Panc1 (cell line): ENCODE data around the gene SPG21. TPM values are rescaled to one million over a fixed set of nuclear protein-coding genes. Genes with fewer than 3 reads are reported as not detected.

Experiments
- ATAC-seq: fragments of 200-7000 bp; cut with Tn5 transposase; 2 replicates; pipeline ENCODE4 v1.9.1; 2020; ENCODE audit warnings: mild to moderate bottlenecking, moderate library complexity
- Bru-seq: library from RNA; stranded (reverse); fragments of 400-500 nt; gene quantifications from one replicate; lab custom pipeline; 2021; lab: Mats Ljungman, UMichigan
- BruChase-seq, 2 experiments: library from RNA; stranded (reverse); fragments of 400-500 nt; gene quantifications; one replicate each; lab custom pipeline; 2021; lab: Mats Ljungman, UMichigan
- BruUV-seq: library from RNA; stranded (reverse); fragments of 400-500 nt; replicated peaks from 2 replicates; lab custom pipeline; 2021; lab: Mats Ljungman, UMichigan
- CTCF ChIA-PET: fragments of 300-600 bp; sonication (Branson Sonifier 250); formaldehyde crosslinking; loops from one replicate; lab custom pipeline; 2022; ENCODE audit warnings: antibody characterized with exemption; lab: Charles Lee
- POLR2A ChIA-PET: fragments of 300-600 bp; sonication (Branson Sonifier 250); formaldehyde crosslinking; loops from one replicate; lab custom pipeline; 2022; ENCODE audit warnings: antibody characterized with exemption; lab: Charles Lee
- DNase-seq: peaks from one replicate; pipeline ENCODE4 v3.0.0-alpha.2; 2010; ENCODE audit warnings: low read depth, low spot score
- H3K27ac ChIP-seq: 2 replicates; pipeline ENCODE4 v1.5.1; 2011; ENCODE audit warnings: mild to moderate bottlenecking, low read length, inconsistent platforms
- H3K27me3 ChIP-seq: fragments of 200-500 bp; sonication (Bioruptor generic); 2 replicates; pipeline ENCODE4 v1.6.0; 2014; ENCODE audit warnings: low read length, inconsistent platforms; ENCODE audit not compliant: control insufficient read depth, insufficient read depth
- H3K36me3 ChIP-seq: fragments of 200-500 bp; sonication (Bioruptor generic); 2 replicates; pipeline ENCODE4 v1.5.1; 2014; ENCODE audit warnings: inconsistent platforms, mild to moderate bottlenecking, low read length, moderate library complexity; ENCODE audit not compliant: control insufficient read depth, insufficient read depth
- H3K4me1 ChIP-seq: 2 replicates; pipeline ENCODE4 v1.5.1; 2011; ENCODE audit warnings: inconsistent platforms, mild to moderate bottlenecking, low read length, moderate library complexity; ENCODE audit not compliant: control insufficient read depth, insufficient read depth
- H3K4me3 ChIP-seq, 2 experiments: 2 replicates each; pipeline ENCODE4 v1.5.1; 2011 to 2012; ENCODE audit warnings: low read depth in 2 of 2, low read length in 2 of 2, mild to moderate bottlenecking in 2 of 2, inconsistent platforms in 1 of 2, moderate library complexity in 1 of 2
- H3K9me3 ChIP-seq: fragments of 200-500 bp; sonication (Bioruptor generic); 2 replicates; pipeline ENCODE4 v1.5.1; 2014; ENCODE audit warnings: low read depth, mild to moderate bottlenecking, inconsistent platforms, low read length, moderate library complexity; ENCODE audit not compliant: control insufficient read depth, insufficient read depth
- POLR2AphosphoS5 ChIP-seq: IDR thresholded peaks from 2 replicates; pipeline ENCODE4 v1.6.1; 2012; ENCODE audit warnings: mild to moderate bottlenecking, low read depth, low read length, moderate library complexity
- SIN3A ChIP-seq: IDR thresholded peaks from 2 replicates; pipeline ENCODE4 v1.6.1; 2012; ENCODE audit warnings: low read depth, mild to moderate bottlenecking, low read length, moderate library complexity, borderline replicate concordance; ENCODE audit not compliant: insufficient read depth
- TCF7L2 ChIP-seq: IDR thresholded peaks from 2 replicates; pipeline ENCODE4 v1.6.1; 2011; ENCODE audit warnings: mild to moderate bottlenecking, low read depth, low read length, inconsistent platforms
- in situ Hi-C: cut with HindIII; loops from 2 replicates; pipeline ENCODE4 v1.10.0; 2016; ENCODE audit warnings: low sequenced_read_pairs, low pct_unique_long_range_greater_than_20kb
- intact Hi-C: fragments of 100-400 bp; cut with micrococcal nuclease; formaldehyde crosslinking; loops from one replicate; pipeline ENCODE4 v1.10.0; 2022; ENCODE audit not compliant: unreplicated experiment
- long read RNA-seq: library from polyadenylated mRNA; unstranded; transcript quantifications from one replicate; pipeline ENCODE4 v2.0.0, GENCODE V29; 2021; ENCODE audit not compliant: unreplicated experiment
- polyA plus RNA-seq: library from polyadenylated mRNA; unstranded; fragments of >200 nt; gene quantifications from one replicate; pipeline ENCODE4 v1.2.1, GENCODE V29; 2012; ENCODE audit warnings: missing spikeins; ENCODE audit not compliant: insufficient read length
- total RNA-seq: library from RNA; stranded (reverse); gene quantifications from one replicate; pipeline ENCODE4 v1.2.1, GENCODE V29; 2021; ENCODE audit not compliant: unreplicated experiment
- TF ChIP-seq, protein P1 (sequence below), 2 experiments: IDR thresholded peaks; 2 replicates each; pipeline ENCODE4 v1.6.1; 2011 to 2012; ENCODE audit warnings: low read depth in 2 of 2, control low read depth in 1 of 2, low read length in 1 of 2, mild to moderate bottlenecking in 1 of 2, moderate library complexity in 1 of 2; ENCODE audit not compliant: insufficient read depth in 1 of 2
- TF ChIP-seq, protein P2 (sequence below): fragments of 450-650 bp; IDR thresholded peaks from 2 replicates; pipeline ENCODE4 v1.5.1; 2017; ENCODE audit warnings: mild to moderate bottlenecking

SPG21 gene, protein sequence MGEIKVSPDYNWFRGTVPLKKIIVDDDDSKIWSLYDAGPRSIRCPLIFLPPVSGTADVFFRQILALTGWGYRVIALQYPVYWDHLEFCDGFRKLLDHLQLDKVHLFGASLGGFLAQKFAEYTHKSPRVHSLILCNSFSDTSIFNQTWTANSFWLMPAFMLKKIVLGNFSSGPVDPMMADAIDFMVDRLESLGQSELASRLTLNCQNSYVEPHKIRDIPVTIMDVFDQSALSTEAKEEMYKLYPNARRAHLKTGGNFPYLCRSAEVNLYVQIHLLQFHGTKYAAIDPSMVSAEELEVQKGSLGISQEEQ
- 124 TPM for total RNA-seq
- 83.1 TPM for polyA plus RNA-seq
- Bru-seq, nascent RNA: percentile 85 among the genes with signal in this experiment
- BruChase-seq, experiment 1, labeled RNA remaining after a 2-hour chase: percentile 87 among the genes with signal in this experiment
- percentile 93 among the genes with signal in this experiment for BruChase-seq, experiment 2, labeled RNA remaining after a 6-hour chase
- long read RNA-seq, transcript SPG21-201 (9 exons, 1,822 nt): major isoform, 165 of 223 reads
- long read RNA-seq, partial matches to known transcripts: 15 of 223 reads
- long read RNA-seq, other reads (novel, unspliced or antisense): 37 of 223 reads

DNA sequence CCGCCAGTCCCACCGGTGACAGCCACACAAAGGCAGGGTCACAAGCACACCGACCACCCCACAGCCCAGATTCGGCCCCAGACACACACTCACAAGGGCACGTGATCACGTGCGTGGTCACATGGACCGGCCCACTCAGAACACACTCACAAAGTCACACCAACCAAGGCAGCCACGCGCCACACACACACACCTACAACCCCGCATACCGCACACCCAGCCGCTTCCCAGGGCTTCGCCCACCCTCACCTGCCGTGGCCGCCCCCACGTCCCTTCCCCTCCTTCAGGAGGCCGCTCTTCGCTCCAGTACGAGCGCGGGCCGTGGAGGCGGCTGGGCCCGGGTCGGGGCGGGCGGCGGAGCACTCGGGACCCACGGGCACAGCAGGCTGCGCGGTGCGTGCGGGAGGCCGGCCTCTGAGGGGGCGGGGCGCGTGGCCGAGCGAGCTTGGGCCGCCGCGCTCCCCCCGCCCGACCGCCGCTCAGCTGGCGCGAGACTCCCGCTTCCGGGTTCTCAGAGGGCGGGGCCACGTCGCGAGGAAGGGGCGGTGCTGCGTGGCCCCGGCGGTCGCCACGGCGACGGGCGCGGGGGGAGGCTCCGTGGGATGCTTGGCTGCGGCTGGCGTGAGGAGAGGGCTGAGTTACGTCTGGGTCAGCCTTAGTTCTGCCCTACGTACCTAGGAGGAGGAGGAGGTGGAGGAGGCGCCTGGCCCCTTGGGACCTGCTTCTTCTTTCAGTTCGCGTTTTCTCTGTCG, at the start of gene SPG21:
Gene SPG21 (minus strand): TSS at position 499 of the 752 bp plus-strand sequence. CDS start 6,345 bp downstream, outside the sequence.
- TF ChIP-seq TCF7L2 (no peak), POLR2AphosphoS5 (peak; percentile 71), SIN3A (peak; percentile 83; the same call in 1 of the 2 replicates)
- TF ChIP-seq, protein P1, sequence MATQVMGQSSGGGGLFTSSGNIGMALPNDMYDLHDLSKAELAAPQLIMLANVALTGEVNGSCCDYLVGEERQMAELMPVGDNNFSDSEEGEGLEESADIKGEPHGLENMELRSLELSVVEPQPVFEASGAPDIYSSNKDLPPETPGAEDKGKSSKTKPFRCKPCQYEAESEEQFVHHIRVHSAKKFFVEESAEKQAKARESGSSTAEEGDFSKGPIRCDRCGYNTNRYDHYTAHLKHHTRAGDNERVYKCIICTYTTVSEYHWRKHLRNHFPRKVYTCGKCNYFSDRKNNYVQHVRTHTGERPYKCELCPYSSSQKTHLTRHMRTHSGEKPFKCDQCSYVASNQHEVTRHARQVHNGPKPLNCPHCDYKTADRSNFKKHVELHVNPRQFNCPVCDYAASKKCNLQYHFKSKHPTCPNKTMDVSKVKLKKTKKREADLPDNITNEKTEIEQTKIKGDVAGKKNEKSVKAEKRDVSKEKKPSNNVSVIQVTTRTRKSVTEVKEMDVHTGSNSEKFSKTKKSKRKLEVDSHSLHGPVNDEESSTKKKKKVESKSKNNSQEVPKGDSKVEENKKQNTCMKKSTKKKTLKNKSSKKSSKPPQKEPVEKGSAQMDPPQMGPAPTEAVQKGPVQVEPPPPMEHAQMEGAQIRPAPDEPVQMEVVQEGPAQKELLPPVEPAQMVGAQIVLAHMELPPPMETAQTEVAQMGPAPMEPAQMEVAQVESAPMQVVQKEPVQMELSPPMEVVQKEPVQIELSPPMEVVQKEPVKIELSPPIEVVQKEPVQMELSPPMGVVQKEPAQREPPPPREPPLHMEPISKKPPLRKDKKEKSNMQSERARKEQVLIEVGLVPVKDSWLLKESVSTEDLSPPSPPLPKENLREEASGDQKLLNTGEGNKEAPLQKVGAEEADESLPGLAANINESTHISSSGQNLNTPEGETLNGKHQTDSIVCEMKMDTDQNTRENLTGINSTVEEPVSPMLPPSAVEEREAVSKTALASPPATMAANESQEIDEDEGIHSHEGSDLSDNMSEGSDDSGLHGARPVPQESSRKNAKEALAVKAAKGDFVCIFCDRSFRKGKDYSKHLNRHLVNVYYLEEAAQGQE (IDR thresholded peaks at IDR 0.05; ENCODE audit: insufficient read depth in 1 of 2, low read depth in 2 of 2, low read length in 1 of 2): no peak
- TF ChIP-seq, protein P2, sequence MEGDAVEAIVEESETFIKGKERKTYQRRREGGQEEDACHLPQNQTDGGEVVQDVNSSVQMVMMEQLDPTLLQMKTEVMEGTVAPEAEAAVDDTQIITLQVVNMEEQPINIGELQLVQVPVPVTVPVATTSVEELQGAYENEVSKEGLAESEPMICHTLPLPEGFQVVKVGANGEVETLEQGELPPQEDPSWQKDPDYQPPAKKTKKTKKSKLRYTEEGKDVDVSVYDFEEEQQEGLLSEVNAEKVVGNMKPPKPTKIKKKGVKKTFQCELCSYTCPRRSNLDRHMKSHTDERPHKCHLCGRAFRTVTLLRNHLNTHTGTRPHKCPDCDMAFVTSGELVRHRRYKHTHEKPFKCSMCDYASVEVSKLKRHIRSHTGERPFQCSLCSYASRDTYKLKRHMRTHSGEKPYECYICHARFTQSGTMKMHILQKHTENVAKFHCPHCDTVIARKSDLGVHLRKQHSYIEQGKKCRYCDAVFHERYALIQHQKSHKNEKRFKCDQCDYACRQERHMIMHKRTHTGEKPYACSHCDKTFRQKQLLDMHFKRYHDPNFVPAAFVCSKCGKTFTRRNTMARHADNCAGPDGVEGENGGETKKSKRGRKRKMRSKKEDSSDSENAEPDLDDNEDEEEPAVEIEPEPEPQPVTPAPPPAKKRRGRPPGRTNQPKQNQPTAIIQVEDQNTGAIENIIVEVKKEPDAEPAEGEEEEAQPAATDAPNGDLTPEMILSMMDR: no peak
- Histone ChIP-seq H3K9me3 (no peaks in the 10 kb centered on the region), H3K4me3 (peak within 1 kb of the TSS; percentile 85 to 87), H3K27ac (peak within 1 kb of the TSS; percentile 81), H3K27me3 (no peaks in the 10 kb centered on the region), H3K4me1 (peaks cover 24% of the 10 kb centered on the region), H3K36me3 (no peaks in the 10 kb centered on the region)
- ChIA-PET POLR2A (no interaction called here), CTCF (no interaction called here)
- DNase-seq (peak; percentile 50), ATAC-seq (peak; percentile 99)
- in situ Hi-C loops (no loop called here), intact Hi-C loops (no loop called here)
- no TSS peak for BruUV-seq

DNA sequence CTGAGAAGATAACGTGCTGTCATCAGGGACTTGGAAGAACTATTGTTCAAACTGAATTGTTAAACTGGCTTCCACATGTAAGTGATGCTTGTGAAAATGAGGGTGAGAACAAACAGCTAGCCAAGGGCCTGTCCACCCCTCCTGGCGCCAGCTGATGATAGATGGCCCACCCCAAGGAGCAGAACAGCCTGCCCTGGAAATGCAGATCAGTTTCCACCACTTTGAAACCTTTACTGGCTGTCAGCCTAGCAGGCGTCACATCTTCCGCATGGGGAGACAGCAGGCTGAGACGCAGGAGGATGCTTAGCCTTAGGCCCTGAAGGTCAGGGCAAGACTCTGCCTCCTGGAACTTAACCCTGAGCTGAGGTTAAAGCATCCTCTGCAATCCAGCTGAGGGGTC, 49.1 kb upstream of the SPG21 start:
- no peaks in the 10 kb centered on the region for H3K9me3 ChIP-seq
- no TSS peak for BruUV-seq
- no peak overlapping the region for H3K27ac ChIP-seq
- H3K27me3 ChIP-seq: no peaks in the 10 kb centered on the region
- ChIA-PET CTCF (no interaction called here), POLR2A (no interaction called here)
- in situ Hi-C loops: no loop called here
- DNase-seq (no peak), ATAC-seq (no peak)
- intact Hi-C loops: loop anchor here (10.0 kb wide), 1 partner anchor 256 kb away; the partner anchor contains the start of gene RNU5A-1
- H3K4me1 ChIP-seq: no peaks in the 10 kb centered on the region
- TF ChIP-seq SIN3A (no peak), POLR2AphosphoS5 (no peak), TCF7L2 (no peak)
- TF ChIP-seq, protein P1 (IDR thresholded peaks at IDR 0.05; ENCODE audit: insufficient read depth in 1 of 2, low read depth in 2 of 2, low read length in 1 of 2): no peak
- TF ChIP-seq, protein P2: no peak
- H3K4me3 ChIP-seq: no peak overlapping the region
- H3K36me3 ChIP-seq: no peaks in the 10 kb centered on the region
